ENCODE results near the gene FRMD4A.

DNA sequence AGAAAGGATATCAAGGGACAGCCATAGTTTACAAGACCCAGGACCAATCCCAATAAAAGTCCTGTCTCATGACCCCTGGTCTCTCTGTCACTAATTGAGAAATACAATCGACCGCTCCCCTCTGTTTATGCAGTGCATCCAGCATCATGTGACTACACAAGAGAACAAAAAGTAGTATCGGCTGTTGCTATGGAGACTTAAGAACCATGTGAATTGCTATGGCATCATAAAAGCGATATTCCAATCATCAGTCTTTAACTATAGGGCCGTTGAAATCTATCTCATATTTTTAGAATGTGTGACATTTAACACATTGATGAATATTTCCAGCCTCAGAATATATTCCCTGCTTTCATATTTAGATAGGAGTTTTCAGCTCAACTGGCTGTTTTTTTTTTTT lies 139.3 kb downstream of the FRMD4A start:
- TF ChIP-seq, protein P1, sequence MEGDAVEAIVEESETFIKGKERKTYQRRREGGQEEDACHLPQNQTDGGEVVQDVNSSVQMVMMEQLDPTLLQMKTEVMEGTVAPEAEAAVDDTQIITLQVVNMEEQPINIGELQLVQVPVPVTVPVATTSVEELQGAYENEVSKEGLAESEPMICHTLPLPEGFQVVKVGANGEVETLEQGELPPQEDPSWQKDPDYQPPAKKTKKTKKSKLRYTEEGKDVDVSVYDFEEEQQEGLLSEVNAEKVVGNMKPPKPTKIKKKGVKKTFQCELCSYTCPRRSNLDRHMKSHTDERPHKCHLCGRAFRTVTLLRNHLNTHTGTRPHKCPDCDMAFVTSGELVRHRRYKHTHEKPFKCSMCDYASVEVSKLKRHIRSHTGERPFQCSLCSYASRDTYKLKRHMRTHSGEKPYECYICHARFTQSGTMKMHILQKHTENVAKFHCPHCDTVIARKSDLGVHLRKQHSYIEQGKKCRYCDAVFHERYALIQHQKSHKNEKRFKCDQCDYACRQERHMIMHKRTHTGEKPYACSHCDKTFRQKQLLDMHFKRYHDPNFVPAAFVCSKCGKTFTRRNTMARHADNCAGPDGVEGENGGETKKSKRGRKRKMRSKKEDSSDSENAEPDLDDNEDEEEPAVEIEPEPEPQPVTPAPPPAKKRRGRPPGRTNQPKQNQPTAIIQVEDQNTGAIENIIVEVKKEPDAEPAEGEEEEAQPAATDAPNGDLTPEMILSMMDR (conservative IDR thresholded peaks at IDR 0.05 in 1 of 2, IDR thresholded peaks at IDR 0.05 in 1 of 2; ENCODE audit: extremely low read depth in 1 of 2, insufficient read depth in 1 of 2, low read depth in 1 of 2, low read length in 2 of 2) = no peak
- no peak for TF ChIP-seq EZH2 (IDR thresholded peaks at IDR 0.05; ENCODE audit: borderline replicate concordance, low read length)
